Measurements from ENCODE around the gene ZNF423.

DNA sequence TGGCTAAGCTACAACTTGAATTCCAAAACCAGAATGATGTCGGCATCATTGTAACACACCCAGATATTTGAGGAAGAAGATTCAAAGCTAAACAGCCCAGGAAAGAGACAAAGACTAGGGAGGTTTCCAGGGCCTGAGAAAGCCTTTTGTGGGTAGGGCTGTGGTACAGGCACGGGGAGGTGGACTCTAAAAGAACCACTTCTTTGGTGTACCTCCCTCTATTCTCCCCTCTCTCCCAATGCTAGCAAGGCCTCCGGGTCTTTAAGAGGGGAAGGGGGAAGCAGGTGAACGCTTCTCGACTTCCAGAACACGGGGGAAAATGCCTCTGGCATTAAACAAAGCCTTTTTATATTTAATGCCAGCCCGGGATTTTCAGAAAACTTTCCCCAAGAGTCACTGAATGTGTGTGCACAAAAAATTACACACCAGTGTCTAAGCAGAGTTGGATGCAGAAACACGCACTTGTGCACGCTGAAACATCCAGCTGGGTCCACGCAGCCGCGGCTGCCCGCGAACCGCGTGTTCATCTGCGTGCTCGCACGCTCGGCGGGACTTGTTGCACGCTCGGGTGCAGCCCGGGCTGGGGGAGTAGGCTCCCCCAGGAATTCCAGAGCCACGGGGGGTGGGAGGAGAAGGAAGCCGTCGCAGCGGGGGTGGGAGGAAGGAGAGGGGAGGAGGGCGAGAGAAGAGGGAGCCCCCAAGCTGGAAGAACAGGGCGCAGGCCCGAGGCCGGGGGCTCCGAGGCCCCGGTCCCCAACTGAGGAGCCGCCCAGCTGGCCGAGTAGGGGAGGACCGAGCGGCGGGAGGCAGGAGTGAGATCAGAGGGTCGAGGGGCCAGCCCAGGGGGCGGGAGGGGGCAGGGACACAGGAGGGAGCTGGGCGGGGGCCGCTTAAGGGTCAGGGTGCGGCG lies 20.1 kb upstream of the ZNF423 start:
- TF ChIP-seq, protein P1, sequence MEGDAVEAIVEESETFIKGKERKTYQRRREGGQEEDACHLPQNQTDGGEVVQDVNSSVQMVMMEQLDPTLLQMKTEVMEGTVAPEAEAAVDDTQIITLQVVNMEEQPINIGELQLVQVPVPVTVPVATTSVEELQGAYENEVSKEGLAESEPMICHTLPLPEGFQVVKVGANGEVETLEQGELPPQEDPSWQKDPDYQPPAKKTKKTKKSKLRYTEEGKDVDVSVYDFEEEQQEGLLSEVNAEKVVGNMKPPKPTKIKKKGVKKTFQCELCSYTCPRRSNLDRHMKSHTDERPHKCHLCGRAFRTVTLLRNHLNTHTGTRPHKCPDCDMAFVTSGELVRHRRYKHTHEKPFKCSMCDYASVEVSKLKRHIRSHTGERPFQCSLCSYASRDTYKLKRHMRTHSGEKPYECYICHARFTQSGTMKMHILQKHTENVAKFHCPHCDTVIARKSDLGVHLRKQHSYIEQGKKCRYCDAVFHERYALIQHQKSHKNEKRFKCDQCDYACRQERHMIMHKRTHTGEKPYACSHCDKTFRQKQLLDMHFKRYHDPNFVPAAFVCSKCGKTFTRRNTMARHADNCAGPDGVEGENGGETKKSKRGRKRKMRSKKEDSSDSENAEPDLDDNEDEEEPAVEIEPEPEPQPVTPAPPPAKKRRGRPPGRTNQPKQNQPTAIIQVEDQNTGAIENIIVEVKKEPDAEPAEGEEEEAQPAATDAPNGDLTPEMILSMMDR (IDR thresholded peaks at IDR 0.05; ENCODE audit: low read length) = no peak
- TF ChIP-seq EZH2 (optimal IDR thresholded peaks at IDR 0.05; ENCODE audit: low read depth, low read length) = no peak

Measured in MM.1S (cell line).